GM21528 (cell line): ENCODE results near the gene CDK17.
"Not testable (repeated sequence)": the region's sequence is repeated elsewhere in the genome, so short reads cannot be mapped to it uniquely, and the experiment has no call there.

Experiments
- ATAC-seq: cut with Tn5 transposase; IDR thresholded peaks from one replicate; pipeline ENCODE4 v1.9.1; 2021; ENCODE audit warnings: mild to moderate bottlenecking, moderate library complexity; ENCODE audit not compliant: unreplicated experiment, low FRiP score

Gene CDK17

GRCh38 chr12:96360550-96360949 is 39.7 kb downstream of the CDK17 start:
- ATAC-seq = no peak

- no peak for ATAC-seq
Measured at GRCh38 chr12:96359328-96359727, 40.9 kb downstream of the CDK17 start.

- ATAC-seq = no peak
Measured at GRCh38 chr12:96356831-96357230, 43.4 kb downstream of the CDK17 start.

GRCh38 chr12:96354844-96355534 is 45.2 kb downstream of the CDK17 start:
- no peak for ATAC-seq

- no peak for ATAC-seq
Measured at GRCh38 chr12:96354326-96354725, 45.9 kb downstream of the CDK17 start.

GRCh38 chr12:96352161-96352835 is 47.9 kb downstream of the CDK17 start:
- ATAC-seq = no peak

- ATAC-seq = no peak
Measured at GRCh38 chr12:96350982-96351381, 49.3 kb downstream of the CDK17 start.

- no peak for ATAC-seq
Measured at GRCh38 chr12:96347130-96347699, 53.0 kb downstream of the CDK17 start.

GRCh38 chr12:96346716-96347115 is 53.5 kb downstream of the CDK17 start:
- ATAC-seq = not testable (repeated sequence)

GRCh38 chr12:96344124-96344695 is 56.0 kb downstream of the CDK17 start:
- ATAC-seq = no peak

GRCh38 chr12:96343347-96343954 is 56.8 kb downstream of the CDK17 start:
- peak; percentile 83 for ATAC-seq

GRCh38 chr12:96339666-96340065 is 60.6 kb downstream of the CDK17 start:
- not testable (repeated sequence) for ATAC-seq

- ATAC-seq = no peak
Measured at GRCh38 chr12:96338852-96339471, 61.3 kb downstream of the CDK17 start.

GRCh38 chr12:96337953-96338352 is 62.3 kb downstream of the CDK17 start:
- no peak for ATAC-seq

- ATAC-seq = no peak
Measured at GRCh38 chr12:96336489-96336888, 63.8 kb downstream of the CDK17 start.

- peak; percentile 92 for ATAC-seq
Measured at GRCh38 chr12:96335270-96335669, 65.0 kb downstream of the CDK17 start.

- no peak for ATAC-seq
Measured at GRCh38 chr12:96334502-96334901, 65.7 kb downstream of the CDK17 start.

GRCh38 chr12:96329545-96329944 is 70.7 kb downstream of the CDK17 start:
- ATAC-seq = no peak

- no peak for ATAC-seq
Measured at GRCh38 chr12:96329018-96329417, 71.2 kb downstream of the CDK17 start.

- peak; percentile 54 for ATAC-seq
Measured at GRCh38 chr12:96327889-96328288, 72.3 kb downstream of the CDK17 start.

GRCh38 chr12:96327346-96327745 is 72.9 kb downstream of the CDK17 start:
- peak; percentile 82 for ATAC-seq
